Hair follicular keratinocyte (primary cell): ENCODE results near the gene PHOX2A. TPM values are rescaled to one million over a fixed set of nuclear protein-coding genes. Genes with fewer than 3 reads are reported as not detected.

ENCODE experiments used
- total RNA-seq: library from RNA; depleted of rRNA; stranded (reverse); fragments of >200 nt; gene quantifications from 2 replicates; pipeline ENCODE4 v1.2.3, GENCODE V29; 2015

PHOX2A gene
- total RNA-seq, result not detected in 2 replicates

GRCh38 chr11:72244060-72244360 is at the start of gene PHOX2A:
TSS of gene PHOX2A (minus strand) at chr11:72244176. CDS start at chr11:72244004, 172 bp downstream.

GRCh38 chr11:72224564-72225410 is 19.2 kb downstream of the PHOX2A start, which contains the start of gene INPPL1:
TSS of gene INPPL1 (plus strand) at chr11:72224767. CDS start at chr11:72224985, 218 bp downstream.

GRCh38 chr11:72216638-72217037 is 27.3 kb downstream of the PHOX2A start, which contains the start of gene FOLR2:
TSS of gene FOLR2 (plus strand) at chr11:72216794. CDS start at chr11:72218585, 1,791 bp downstream.

GRCh38 chr11:72191961-72192381 is 52.0 kb downstream of the PHOX2A start, which contains the start of gene FOLR1:
TSS of gene FOLR1 (plus strand) at chr11:72192140. CDS start at chr11:72192174, 34 bp downstream.

Other genes with a start within 250 kb of the PHOX2A start
- 0.95 and 1.2 TPM in 2 replicates for gene IL18BP, start 245.3 kb downstream of the PHOX2A start, total RNA-seq
- 105 and 106 TPM in 2 replicates for gene NUMA1, start 163.6 kb downstream of the PHOX2A start, total RNA-seq
- gene LRRC51, start 163.3 kb downstream of the PHOX2A start, total RNA-seq, result 5.2 and 8.0 TPM in 2 replicates
- gene LAMTOR1, start 140.9 kb downstream of the PHOX2A start, total RNA-seq, result 164 and 204 TPM in 2 replicates
- gene TOMT, start 138.3 kb downstream of the PHOX2A start, total RNA-seq, result not detected in 2 replicates
- gene ANAPC15, start 131.5 kb downstream of the PHOX2A start, total RNA-seq, result 43.7 and 71.2 TPM in 2 replicates
- gene FOLR3, start 108.5 kb downstream of the PHOX2A start, total RNA-seq, result 11.0 and 19.8 TPM in 2 replicates
- gene FOLR1, start 52.0 kb downstream of the PHOX2A start, total RNA-seq, result not detected in 2 replicates
- gene FOLR2, start 27.4 kb downstream of the PHOX2A start, total RNA-seq, result not detected in 2 replicates
- gene INPPL1, start 19.4 kb downstream of the PHOX2A start, total RNA-seq, result 31.4 and 33.3 TPM in 2 replicates
- gene CLPB, start 190.4 kb upstream of the PHOX2A start, total RNA-seq, result 30.1 and 50.8 TPM in 2 replicates